ENCODE measurements around the gene KCNJ12. TPM values are rescaled to one million over a fixed set of nuclear protein-coding genes. Genes with fewer than 3 reads are reported as not detected.

KCNJ12 gene
- total RNA-seq, 1 experiment from 2014 or later, result 2.3 TPM

DNA sequence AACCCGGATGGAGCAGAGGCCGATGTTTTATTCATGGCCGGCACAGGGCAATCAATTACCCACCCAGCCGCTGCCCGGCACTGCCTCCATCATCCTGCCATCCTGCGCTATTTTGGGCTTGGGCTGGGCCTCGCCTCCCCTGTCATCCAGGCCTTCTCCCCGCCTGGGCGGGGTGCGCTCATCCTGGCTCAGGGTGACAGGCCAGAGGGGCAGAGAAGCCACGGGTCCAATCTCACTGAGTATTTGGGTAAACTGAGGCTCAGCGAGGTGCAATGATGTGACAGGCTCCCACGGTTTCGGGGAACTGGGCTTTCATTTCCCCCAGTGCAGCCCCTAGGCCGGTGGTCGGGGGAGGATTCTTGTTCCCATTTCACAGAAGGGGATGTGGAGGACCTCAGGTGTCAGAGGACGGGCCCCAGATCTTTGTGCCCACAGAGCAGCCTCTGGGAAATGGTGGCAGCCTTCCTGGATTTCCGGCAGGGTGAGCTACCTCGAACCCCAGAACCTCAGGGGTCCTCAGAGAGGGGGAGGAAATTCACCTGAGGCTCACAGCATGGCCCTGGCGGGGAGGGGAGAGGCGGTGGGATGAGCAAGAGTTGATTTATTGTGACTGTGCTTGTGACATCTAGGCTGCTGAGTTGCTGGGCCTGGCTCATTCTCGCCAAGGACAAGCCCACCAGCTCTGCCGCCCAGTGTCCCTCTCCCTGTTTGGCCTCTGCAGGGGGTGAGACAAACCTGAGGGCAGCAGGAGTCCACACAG is 23.8 kb upstream of the KCNJ12 start (continued):
- TF ChIP-seq ARID4B (CRISPR knock-in tag; IDR thresholded peaks at IDR 0.05; ENCODE audit: borderline replicate concordance) (no peak), ATF1 (CRISPR knock-in tag; IDR thresholded peaks at IDR 0.05) (no peak), NR3C1 (CRISPR knock-in tag; conservative IDR thresholded peaks at IDR 0.05; ENCODE audit: low read depth) (no peak)

- H3K4me3 Mint-ChIP-seq, result no peak overlapping the region
- ATAC-seq, result no peak
- no peak for DNase-seq (ENCODE audit: low spot score)
- ChIA-PET POLR2A (no interaction called here), CTCF (interaction anchor here (0.5 kb wide), 1 partner anchor 104 kb away, joined by 4 read pairs; no protein-coding TSS in a partner anchor)
- no peaks in the 10 kb centered on the region for H3K36me3 Mint-ChIP-seq
- H3K27me3 Mint-ChIP-seq (ENCODE audit: low read depth), result no peaks in the 10 kb centered on the region; the same call in 1 of the 2 replicates
- no peaks in the 10 kb centered on the region for H3K4me1 Mint-ChIP-seq
- H3K27ac Mint-ChIP-seq, result no peak overlapping the region
- H3K9me3 Mint-ChIP-seq, result peaks cover 5% of the 10 kb centered on the region
- TF ChIP-seq, protein P1, sequence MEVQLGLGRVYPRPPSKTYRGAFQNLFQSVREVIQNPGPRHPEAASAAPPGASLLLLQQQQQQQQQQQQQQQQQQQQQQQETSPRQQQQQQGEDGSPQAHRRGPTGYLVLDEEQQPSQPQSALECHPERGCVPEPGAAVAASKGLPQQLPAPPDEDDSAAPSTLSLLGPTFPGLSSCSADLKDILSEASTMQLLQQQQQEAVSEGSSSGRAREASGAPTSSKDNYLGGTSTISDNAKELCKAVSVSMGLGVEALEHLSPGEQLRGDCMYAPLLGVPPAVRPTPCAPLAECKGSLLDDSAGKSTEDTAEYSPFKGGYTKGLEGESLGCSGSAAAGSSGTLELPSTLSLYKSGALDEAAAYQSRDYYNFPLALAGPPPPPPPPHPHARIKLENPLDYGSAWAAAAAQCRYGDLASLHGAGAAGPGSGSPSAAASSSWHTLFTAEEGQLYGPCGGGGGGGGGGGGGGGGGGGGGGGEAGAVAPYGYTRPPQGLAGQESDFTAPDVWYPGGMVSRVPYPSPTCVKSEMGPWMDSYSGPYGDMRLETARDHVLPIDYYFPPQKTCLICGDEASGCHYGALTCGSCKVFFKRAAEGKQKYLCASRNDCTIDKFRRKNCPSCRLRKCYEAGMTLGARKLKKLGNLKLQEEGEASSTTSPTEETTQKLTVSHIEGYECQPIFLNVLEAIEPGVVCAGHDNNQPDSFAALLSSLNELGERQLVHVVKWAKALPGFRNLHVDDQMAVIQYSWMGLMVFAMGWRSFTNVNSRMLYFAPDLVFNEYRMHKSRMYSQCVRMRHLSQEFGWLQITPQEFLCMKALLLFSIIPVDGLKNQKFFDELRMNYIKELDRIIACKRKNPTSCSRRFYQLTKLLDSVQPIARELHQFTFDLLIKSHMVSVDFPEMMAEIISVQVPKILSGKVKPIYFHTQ (CRISPR knock-in tag; IDR thresholded peaks at IDR 0.05), result no peak
- TF ChIP-seq ZMAT4 (CRISPR knock-in tag; IDR thresholded peaks at IDR 0.05), result no peak
- no peak for TF ChIP-seq PREB (CRISPR knock-in tag; IDR thresholded peaks at IDR 0.05; ENCODE audit: borderline replicate concordance)
Measured at GRCh38 chr17:21352981-21353265, 23.2 kb upstream of the KCNJ12 start.

- Mint-ChIP-seq H3K36me3 (no peaks in the 10 kb centered on the region), H3K27me3 (ENCODE audit: low read depth) (no peaks in the 10 kb centered on the region; the same call in 1 of the 2 replicates), H3K9me3 (peaks cover 5% of the 10 kb centered on the region), H3K4me3 (no peak overlapping the region), H3K27ac (no peak overlapping the region), H3K4me1 (peaks cover 4% of the 10 kb centered on the region)
- CTCF ChIA-PET, result interaction anchor here (0.5 kb wide), 1 partner anchor 104 kb away, joined by 4 read pairs; no protein-coding TSS in a partner anchor
- DNase-seq (ENCODE audit: low spot score) (no peak), ATAC-seq (no peak)
- POLR2A ChIA-PET, result no interaction called here
- no peak for TF ChIP-seq ATF2 (CRISPR knock-in tag; IDR thresholded peaks at IDR 0.05; ENCODE audit: borderline replicate concordance, low read depth)
- TF ChIP-seq, protein P2, sequence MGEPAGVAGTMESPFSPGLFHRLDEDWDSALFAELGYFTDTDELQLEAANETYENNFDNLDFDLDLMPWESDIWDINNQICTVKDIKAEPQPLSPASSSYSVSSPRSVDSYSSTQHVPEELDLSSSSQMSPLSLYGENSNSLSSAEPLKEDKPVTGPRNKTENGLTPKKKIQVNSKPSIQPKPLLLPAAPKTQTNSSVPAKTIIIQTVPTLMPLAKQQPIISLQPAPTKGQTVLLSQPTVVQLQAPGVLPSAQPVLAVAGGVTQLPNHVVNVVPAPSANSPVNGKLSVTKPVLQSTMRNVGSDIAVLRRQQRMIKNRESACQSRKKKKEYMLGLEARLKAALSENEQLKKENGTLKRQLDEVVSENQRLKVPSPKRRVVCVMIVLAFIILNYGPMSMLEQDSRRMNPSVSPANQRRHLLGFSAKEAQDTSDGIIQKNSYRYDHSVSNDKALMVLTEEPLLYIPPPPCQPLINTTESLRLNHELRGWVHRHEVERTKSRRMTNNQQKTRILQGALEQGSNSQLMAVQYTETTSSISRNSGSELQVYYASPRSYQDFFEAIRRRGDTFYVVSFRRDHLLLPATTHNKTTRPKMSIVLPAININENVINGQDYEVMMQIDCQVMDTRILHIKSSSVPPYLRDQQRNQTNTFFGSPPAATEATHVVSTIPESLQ (CRISPR knock-in tag; IDR thresholded peaks at IDR 0.05), result no peak
- TF ChIP-seq PRRX2 (CRISPR knock-in tag; IDR thresholded peaks at IDR 0.05), result no peak
- no peak for TF ChIP-seq NR2C2 (CRISPR knock-in tag; IDR thresholded peaks at IDR 0.05)
- no peak for TF ChIP-seq FOXJ3 (CRISPR knock-in tag; IDR thresholded peaks at IDR 0.05; ENCODE audit: borderline replicate concordance)
- no peak for TF ChIP-seq ZNF232 (CRISPR knock-in tag; IDR thresholded peaks at IDR 0.05)
- TF ChIP-seq NR1H2 (CRISPR knock-in tag; IDR thresholded peaks at IDR 0.05), result no peak
- TF ChIP-seq, protein P3, sequence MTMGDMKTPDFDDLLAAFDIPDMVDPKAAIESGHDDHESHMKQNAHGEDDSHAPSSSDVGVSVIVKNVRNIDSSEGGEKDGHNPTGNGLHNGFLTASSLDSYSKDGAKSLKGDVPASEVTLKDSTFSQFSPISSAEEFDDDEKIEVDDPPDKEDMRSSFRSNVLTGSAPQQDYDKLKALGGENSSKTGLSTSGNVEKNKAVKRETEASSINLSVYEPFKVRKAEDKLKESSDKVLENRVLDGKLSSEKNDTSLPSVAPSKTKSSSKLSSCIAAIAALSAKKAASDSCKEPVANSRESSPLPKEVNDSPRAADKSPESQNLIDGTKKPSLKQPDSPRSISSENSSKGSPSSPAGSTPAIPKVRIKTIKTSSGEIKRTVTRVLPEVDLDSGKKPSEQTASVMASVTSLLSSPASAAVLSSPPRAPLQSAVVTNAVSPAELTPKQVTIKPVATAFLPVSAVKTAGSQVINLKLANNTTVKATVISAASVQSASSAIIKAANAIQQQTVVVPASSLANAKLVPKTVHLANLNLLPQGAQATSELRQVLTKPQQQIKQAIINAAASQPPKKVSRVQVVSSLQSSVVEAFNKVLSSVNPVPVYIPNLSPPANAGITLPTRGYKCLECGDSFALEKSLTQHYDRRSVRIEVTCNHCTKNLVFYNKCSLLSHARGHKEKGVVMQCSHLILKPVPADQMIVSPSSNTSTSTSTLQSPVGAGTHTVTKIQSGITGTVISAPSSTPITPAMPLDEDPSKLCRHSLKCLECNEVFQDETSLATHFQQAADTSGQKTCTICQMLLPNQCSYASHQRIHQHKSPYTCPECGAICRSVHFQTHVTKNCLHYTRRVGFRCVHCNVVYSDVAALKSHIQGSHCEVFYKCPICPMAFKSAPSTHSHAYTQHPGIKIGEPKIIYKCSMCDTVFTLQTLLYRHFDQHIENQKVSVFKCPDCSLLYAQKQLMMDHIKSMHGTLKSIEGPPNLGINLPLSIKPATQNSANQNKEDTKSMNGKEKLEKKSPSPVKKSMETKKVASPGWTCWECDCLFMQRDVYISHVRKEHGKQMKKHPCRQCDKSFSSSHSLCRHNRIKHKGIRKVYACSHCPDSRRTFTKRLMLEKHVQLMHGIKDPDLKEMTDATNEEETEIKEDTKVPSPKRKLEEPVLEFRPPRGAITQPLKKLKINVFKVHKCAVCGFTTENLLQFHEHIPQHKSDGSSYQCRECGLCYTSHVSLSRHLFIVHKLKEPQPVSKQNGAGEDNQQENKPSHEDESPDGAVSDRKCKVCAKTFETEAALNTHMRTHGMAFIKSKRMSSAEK (CRISPR knock-in tag; IDR thresholded peaks at IDR 0.05; ENCODE audit: borderline replicate concordance), result no peak
Measured at GRCh38 chr17:21353326-21354010, 22.7 kb upstream of the KCNJ12 start.
